GM10248 (cell line): Measurements from ENCODE around the gene FBXO38.

Experiments used
- CTCF ChIA-PET: fragments of 300-600 bp; sonication (Branson Sonifier 250); formaldehyde crosslinking; extraction: SDS; loops from one replicate; lab custom pipeline; 2021; ENCODE audit warnings: antibody characterized with exemption; lab: Yijun Ruan, JAX
- POLR2A ChIA-PET: fragments of 350-650 bp; sonication (Branson Sonifier 250); formaldehyde crosslinking; extraction: SDS; loops from one replicate; lab custom pipeline; 2020; ENCODE audit warnings: antibody characterized with exemption; lab: Yijun Ruan, JAX
- DNase-seq: peaks from one replicate; pipeline ENCODE4 v3.0.0; 2012; ENCODE audit errors: extremely low spot score
- TF ChIP-seq, protein P1 (sequence below): IDR thresholded peaks from 2 replicates; pipeline ENCODE4 v1.5.1; 2012; ENCODE audit warnings: mild to moderate bottlenecking, low read depth; ENCODE audit errors: extremely low read depth, missing control alignments, control extremely low read depth

The FBXO38 gene

DNA sequence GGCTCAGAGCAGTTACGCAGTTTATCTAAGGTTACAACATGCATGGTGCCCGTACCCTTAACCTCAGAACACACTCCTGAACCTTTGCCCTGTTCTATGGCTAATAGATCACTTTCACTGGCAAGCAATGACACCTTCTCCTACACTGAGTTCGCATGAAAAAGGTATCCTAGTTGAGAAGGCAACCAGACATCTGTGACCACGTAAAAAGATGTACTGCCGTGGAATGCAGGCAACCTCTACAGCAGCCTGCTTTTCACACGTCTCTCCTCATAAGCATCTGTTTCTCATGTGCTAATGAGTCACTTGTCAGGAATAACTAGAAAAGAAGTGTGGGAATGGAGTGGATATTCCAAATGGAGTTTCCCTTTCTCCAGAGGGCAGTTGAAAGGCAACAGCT lies 71.4 kb downstream of the FBXO38 start:
- CTCF ChIA-PET = interaction anchor here (1.1 to 4.3 kb wide), 3 partner anchors 8 to 27 kb away, joined by 3 to 23 read pairs (median 3); no protein-coding TSS in a partner anchor
- TF ChIP-seq, protein P1, sequence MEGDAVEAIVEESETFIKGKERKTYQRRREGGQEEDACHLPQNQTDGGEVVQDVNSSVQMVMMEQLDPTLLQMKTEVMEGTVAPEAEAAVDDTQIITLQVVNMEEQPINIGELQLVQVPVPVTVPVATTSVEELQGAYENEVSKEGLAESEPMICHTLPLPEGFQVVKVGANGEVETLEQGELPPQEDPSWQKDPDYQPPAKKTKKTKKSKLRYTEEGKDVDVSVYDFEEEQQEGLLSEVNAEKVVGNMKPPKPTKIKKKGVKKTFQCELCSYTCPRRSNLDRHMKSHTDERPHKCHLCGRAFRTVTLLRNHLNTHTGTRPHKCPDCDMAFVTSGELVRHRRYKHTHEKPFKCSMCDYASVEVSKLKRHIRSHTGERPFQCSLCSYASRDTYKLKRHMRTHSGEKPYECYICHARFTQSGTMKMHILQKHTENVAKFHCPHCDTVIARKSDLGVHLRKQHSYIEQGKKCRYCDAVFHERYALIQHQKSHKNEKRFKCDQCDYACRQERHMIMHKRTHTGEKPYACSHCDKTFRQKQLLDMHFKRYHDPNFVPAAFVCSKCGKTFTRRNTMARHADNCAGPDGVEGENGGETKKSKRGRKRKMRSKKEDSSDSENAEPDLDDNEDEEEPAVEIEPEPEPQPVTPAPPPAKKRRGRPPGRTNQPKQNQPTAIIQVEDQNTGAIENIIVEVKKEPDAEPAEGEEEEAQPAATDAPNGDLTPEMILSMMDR = no peak
- DNase-seq = no peak
- POLR2A ChIA-PET = no interaction called here

DNA sequence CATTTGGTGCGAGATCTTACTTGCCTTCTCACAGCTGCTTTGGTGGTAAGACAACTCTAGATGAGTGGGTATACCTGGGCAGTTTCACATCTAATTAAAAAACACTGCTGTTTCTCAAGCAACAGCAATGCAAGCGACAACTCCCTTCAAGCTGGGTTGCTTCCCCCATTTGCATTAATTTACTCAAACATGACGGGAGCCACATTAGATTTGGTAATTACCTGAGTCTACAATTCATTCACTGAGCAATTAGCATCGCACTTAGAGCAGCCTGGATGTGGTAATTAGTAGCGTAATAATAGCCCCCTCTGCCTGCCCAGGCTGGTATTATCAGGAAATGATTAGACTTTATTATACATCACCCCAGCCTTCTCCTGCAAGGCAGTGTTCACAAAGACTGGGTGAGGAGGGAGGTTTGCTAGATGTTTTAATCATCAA lies 73.4 kb downstream of the FBXO38 start:
- POLR2A ChIA-PET = no interaction called here
- CTCF ChIA-PET = interaction anchor here (1.0 to 1.9 kb wide), 3 partner anchors 14 to 274 kb away, joined by 3 to 8 read pairs (median 4); no protein-coding TSS in a partner anchor
- no peak for DNase-seq
- TF ChIP-seq, protein P1 = peak; percentile 36

DNA sequence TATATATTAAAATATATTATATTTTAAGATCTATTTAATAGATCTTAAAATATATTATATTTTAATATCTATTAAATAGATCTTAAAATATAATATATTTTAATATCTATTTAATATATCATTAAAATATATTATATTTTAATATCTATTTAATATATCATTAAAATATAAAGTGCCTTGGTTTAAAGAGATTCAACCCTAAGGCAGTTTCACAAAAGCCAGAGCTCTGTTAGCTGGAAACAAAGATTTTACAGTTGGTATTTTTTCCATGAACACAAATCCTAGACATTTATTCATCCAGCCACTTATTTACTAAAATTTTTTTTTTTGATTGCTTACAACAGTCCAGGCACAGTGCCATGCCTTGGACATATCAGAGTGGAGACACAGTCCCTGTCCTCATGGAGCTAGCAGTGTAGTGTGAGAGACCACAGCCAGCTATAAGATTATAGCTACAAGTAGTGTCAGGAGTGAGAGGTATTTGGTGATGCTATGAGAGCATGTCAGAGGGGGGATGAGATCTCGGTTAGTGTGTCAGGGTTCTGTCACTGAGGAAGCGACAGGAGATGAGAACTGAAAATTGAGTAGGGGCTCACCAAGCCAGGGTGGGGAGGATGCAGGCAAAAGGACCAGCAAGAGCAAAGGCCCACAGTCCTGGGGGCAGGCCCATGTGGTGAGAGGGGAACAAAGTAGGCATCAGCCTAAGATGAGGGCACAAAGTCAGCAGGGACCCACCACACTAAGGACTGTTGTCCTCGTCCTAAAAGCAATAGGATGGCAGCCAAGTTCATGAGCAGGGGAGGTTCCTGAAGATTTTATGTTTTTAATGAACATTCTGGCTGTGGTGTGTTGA lies 74.5 kb downstream of the FBXO38 start:
- TF ChIP-seq, protein P1 = no peak
- no peak for DNase-seq
- ChIA-PET CTCF (interaction anchor here (1.1 to 1.8 kb wide), 3 partner anchors 12 to 279 kb away, joined by 3 to 11 read pairs (median 4); no protein-coding TSS in a partner anchor), POLR2A (interaction anchor here (0.6 kb wide), 1 partner anchor 1277 kb away, joined by 3 read pairs; no protein-coding TSS in a partner anchor)

DNA sequence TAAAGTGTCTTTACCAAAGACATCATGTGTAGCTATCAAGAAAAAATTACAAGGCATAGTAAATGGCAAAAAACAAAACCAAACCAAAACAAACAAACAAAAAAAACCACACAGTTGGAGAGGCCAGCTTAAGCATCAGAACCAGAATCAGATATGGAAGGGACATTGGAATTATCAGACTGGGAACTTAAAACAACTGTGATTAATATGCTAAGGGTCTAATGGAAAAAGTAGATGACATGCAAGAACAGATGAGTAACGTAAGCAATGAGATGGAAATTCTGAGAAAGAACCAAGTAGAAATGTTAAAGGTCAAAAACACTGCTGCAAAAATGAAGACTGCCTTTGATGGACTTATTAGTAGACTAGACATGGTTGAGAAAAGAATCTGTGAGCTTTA lies 75.9 kb downstream of the FBXO38 start:
- ChIA-PET CTCF (interaction anchor here (0.8 kb wide), 1 partner anchor 576 kb away, joined by 3 read pairs; no protein-coding TSS in a partner anchor), POLR2A (no interaction called here)
- no peak for DNase-seq
- TF ChIP-seq, protein P1 = no peak

DNA sequence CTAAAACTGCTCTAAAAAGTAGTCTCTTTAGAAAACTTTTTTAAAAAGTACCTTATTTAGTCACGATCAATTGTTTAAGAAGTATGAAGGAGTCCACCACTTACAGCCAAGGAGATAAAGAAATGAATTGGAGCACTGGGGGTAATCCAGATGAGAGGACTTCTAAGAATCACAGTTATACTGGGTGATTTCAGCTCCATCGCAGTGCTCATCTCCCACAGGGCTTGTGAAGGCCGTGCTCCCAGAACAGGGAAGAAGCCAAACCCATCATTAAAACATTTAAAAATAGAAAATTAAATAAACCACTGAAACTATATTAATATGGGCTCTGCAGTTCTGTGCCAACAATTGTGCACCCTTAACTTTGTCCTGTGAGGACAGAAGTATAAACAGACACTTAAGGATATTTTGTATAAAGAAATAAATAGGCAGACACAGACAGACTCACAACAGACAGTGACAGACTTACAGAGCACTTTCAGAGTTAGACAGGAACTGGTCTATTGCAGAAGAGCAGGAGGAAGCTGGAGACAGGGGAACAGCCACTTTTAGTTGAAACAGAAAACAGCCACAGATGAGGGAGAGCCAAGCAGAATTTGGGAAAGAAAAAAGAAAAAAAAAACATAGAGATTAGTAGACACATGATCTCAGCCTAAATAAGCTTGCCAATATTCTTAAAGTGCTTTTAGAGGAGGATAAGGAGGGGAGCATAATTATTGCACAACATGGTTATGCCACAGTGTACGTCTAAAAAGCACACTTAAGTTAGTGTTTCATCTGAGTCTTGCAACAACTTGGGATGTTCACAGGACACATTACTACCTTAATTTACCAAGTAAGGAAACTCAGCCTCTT lies 81.8 kb downstream of the FBXO38 start:
- ChIA-PET POLR2A (no interaction called here), CTCF (interaction anchor here (0.9 to 1.7 kb wide), 3 partner anchors 16 to 569 kb away, joined by 3 to 4 read pairs (median 3); no protein-coding TSS in a partner anchor)
- DNase-seq = no peak
- TF ChIP-seq, protein P1 = no peak

DNA sequence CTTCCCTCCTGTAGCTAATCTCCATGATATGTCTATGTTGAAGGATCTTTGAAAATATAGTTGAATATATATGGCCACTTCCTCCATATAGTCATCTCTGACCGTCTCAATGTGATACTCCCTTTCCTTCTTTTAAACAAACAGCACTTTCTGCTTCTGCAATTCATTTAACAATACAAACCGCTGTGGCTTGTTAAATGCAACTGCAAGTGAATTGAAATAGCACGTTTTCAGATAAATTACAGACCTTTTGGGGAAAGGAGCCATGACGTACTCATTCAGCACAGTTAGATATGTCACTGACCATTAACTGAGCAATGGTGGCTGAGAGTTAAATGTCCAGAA lies 82.5 kb downstream of the FBXO38 start:
- CTCF ChIA-PET = interaction anchor here (0.9 to 1.7 kb wide), 3 partner anchors 15 to 568 kb away, joined by 3 to 4 read pairs (median 3); no protein-coding TSS in a partner anchor
- POLR2A ChIA-PET = no interaction called here
- no peak for DNase-seq
- TF ChIP-seq, protein P1 = no peak
